ENCODE data around the gene VWA3B. TPM values are rescaled to one million over a fixed set of nuclear protein-coding genes. Genes with fewer than 3 reads are reported as not detected.

The VWA3B gene
- total RNA-seq, 2 donors from 2014 or later = 4.0 TPM; not detected in 1

- WGBS = 38% methylated on average over 2 of the region's 2 CpGs
- H3K9me3 ChIP-seq = no peaks in the 10 kb centered on the region
- H3K27ac ChIP-seq = no peak overlapping the region
- DNase-seq (ENCODE audit: low spot score) = no peak
- H3K4me3 ChIP-seq = no peak overlapping the region
- TF ChIP-seq POLR2AphosphoS5 (IDR thresholded peaks at IDR 0.05) = no peak
- TF ChIP-seq POLR2A (IDR thresholded peaks at IDR 0.05) = no peak
- no peak for TF ChIP-seq CTCF (IDR thresholded peaks at IDR 0.05)
- no peaks in the 10 kb centered on the region for H3K36me3 ChIP-seq
- intact Hi-C loops (cut with DNase I) = no loop called here
- H3K27me3 ChIP-seq (replicated peaks; ENCODE audit: insufficient read depth) = no peaks in the 10 kb centered on the region
- no peaks in the 10 kb centered on the region for H3K4me1 ChIP-seq (replicated peaks)
Observed at GRCh38 chr2:98333922-98334321, 247.0 kb downstream of the VWA3B start.

GRCh38 chr2:98334439-98335078 is 247.6 kb downstream of the VWA3B start:
- Histone ChIP-seq H3K36me3 (no peaks in the 10 kb centered on the region), H3K27ac (no peak overlapping the region), H3K4me1 (replicated peaks) (no peaks in the 10 kb centered on the region), H3K27me3 (replicated peaks; ENCODE audit: insufficient read depth) (no peaks in the 10 kb centered on the region), H3K9me3 (no peaks in the 10 kb centered on the region), H3K4me3 (no peak overlapping the region)
- intact Hi-C loops (cut with DNase I) = no loop called here
- DNase-seq (ENCODE audit: low spot score) = no peak
- 13% methylated on average over 4 of the region's 4 CpGs for WGBS
- no peak for TF ChIP-seq POLR2A (IDR thresholded peaks at IDR 0.05)
- TF ChIP-seq CTCF (IDR thresholded peaks at IDR 0.05) = no peak
- TF ChIP-seq POLR2AphosphoS5 (IDR thresholded peaks at IDR 0.05) = no peak

- DNase-seq (ENCODE audit: low spot score) = no peak
Observed at GRCh38 chr2:98335271-98335670, 248.3 kb downstream of the VWA3B start.

GRCh38 chr2:98341241-98341640 is 254.3 kb downstream of the VWA3B start:
- Histone ChIP-seq H3K27ac (no peak overlapping the region), H3K9me3 (no peaks in the 10 kb centered on the region), H3K4me3 (no peak overlapping the region), H3K27me3 (replicated peaks; ENCODE audit: insufficient read depth) (no peaks in the 10 kb centered on the region), H3K36me3 (no peaks in the 10 kb centered on the region), H3K4me1 (replicated peaks) (no peaks in the 10 kb centered on the region)
- intact Hi-C loops (cut with DNase I) = no loop called here
- no peak for DNase-seq (ENCODE audit: low spot score)
- 87% methylated on average over 2 of the region's 2 CpGs for WGBS
- TF ChIP-seq CTCF (IDR thresholded peaks at IDR 0.05) (no peak), POLR2A (IDR thresholded peaks at IDR 0.05) (no peak), POLR2AphosphoS5 (IDR thresholded peaks at IDR 0.05) (no peak)

More at GRCh38 chr2:98335271-98335670, 248.3 kb downstream of the VWA3B start:
- Histone ChIP-seq H3K27ac (no peak overlapping the region), H3K9me3 (no peaks in the 10 kb centered on the region), H3K36me3 (no peaks in the 10 kb centered on the region), H3K4me1 (replicated peaks) (no peaks in the 10 kb centered on the region), H3K27me3 (replicated peaks; ENCODE audit: insufficient read depth) (no peaks in the 10 kb centered on the region), H3K4me3 (no peak overlapping the region)
- intact Hi-C loops (cut with DNase I) = no loop called here
- no peak for TF ChIP-seq CTCF (IDR thresholded peaks at IDR 0.05)
- no peak for TF ChIP-seq POLR2A (IDR thresholded peaks at IDR 0.05)
- no peak for TF ChIP-seq POLR2AphosphoS5 (IDR thresholded peaks at IDR 0.05)
- 88% methylated on average over 3 of the region's 3 CpGs for WGBS

GRCh38 chr2:98343285-98343684 is 256.3 kb downstream of the VWA3B start:
- Histone ChIP-seq H3K9me3 (no peaks in the 10 kb centered on the region), H3K27me3 (replicated peaks; ENCODE audit: insufficient read depth) (peaks cover 19% of the 10 kb centered on the region), H3K36me3 (no peaks in the 10 kb centered on the region), H3K27ac (no peak overlapping the region), H3K4me1 (replicated peaks) (no peaks in the 10 kb centered on the region), H3K4me3 (no peak overlapping the region)
- DNase-seq (ENCODE audit: low spot score) = no peak
- intact Hi-C loops (cut with DNase I) = no loop called here
- TF ChIP-seq CTCF (IDR thresholded peaks at IDR 0.05) (no peak), POLR2AphosphoS5 (IDR thresholded peaks at IDR 0.05) (no peak)
- 30% methylated on average over 3 of the region's 3 CpGs for WGBS

All from prostate gland (tissue), 2 donors.